T1000 (cell line): ENCODE results near the gene ATP5ME.
A peak's percentile ranks its signal among the peaks of the same experiment; 100 is the strongest.
"Not testable (repeated sequence)": the region's sequence is repeated elsewhere in the genome, so short reads cannot be mapped to it uniquely, and the experiment has no call there.

Experiments used
- DNase-seq: peaks from one replicate; lab custom pipeline; 2025; ENCODE audit warnings: mixed read lengths; lab: John Stamatoyannopoulos, UW

Gene ATP5ME, protein sequence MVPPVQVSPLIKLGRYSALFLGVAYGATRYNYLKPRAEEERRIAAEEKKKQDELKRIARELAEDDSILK

DNA sequence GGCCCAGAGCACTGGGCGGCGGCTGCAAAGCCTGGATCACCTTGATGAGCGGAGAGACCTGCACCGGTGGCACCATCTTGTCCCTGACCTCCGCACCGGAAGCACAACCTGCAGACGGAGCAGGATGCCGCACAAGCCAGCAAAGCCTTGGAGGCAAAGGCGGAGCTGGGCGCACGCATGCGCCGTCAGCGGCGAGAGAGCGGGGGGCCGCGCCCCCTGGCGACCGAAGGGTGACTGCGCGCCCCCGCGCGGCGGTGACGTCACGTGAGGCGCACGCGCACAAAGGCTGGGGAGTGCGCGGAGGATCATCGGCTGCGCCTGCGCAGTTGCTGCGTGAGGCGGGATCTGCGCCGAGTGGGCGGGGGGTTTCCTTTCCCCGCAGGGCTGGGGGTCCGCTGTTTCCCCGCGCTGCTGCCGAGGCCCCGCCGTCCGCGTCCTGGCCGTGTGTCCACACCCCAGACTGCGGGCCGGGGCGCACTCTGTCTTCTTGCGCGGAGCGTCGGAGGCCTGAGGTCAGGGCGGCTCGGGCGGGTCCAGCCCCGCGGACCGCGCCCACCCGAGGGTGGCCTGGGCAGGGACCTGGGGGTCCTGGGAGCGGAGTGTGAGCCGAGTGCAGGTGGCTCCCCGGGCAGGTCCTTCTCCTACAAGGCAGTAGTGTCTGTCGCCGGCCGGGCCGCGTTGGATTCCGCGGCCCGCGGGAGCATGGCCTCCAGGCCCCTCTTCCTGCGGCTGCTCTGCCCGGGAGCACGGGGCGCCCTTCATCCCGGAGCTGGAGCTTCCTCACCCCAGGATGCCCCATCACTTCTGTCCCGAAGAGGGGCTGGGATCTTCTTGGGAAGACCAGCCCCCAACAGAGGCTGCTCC is at the start of gene ATP5ME, which contains the start of gene MYL5:
TSS of gene ATP5ME (minus strand) at position 105 of the 864 bp plus-strand sequence. CDS start at position 76, 29 bp downstream.
TSS of gene MYL5 (plus strand) at position 371 of the 864 bp plus-strand sequence. CDS start 3,485 bp downstream, outside the sequence.
- peak; percentile 97 for DNase-seq

DNA sequence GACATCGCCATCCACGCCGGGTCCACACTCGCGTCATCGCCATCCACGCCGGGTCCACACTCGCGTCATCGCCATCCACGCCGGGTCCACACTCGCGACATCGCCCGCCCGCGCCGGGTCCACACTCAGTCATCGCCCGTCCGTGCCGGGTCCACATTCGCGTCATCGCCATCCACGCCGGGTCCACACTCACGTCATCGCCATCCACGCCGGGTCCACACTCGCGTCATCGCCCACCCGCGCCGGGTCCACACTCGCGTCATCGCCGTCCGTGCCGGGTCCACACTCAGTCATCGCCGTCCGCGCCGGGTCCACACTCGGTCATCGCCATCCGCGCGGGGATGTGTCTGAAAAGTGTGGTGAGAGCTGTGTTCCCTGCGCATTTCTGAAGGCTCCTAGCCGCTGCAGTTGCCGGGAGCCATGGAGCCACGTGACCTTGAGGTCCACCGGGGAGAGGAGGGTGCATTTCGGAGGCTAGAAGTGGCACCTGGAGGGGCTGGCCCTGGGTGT is 48.8 kb upstream of the ATP5ME start:
- DNase-seq = no peak

DNA sequence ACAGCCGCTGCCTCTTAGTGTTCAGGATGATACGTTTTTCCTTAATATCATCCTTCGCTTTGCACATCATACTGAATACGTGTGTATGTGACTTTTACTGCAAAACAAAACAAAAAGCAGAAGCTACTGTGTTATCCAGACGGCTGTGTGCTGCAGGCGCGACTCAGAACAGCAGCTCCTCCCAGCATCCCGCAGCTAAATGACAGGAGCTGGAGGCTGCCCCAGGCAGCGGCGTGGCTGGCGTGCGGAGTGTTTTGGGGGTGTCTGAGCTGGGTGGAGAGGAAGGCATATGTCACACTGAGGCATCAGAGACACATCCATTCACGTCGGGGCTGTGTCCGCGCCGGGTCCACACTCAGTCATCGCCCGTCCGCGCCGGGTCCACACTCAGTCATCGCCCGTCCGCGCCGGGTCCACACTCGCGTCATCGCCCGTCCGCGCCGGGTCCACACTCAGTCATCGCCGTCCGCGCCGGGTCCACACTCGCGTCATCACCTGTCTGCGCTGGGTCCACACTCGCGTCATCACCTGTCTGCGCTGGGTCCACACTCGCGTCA is 48.2 kb upstream of the ATP5ME start:
- no peak for DNase-seq

DNA sequence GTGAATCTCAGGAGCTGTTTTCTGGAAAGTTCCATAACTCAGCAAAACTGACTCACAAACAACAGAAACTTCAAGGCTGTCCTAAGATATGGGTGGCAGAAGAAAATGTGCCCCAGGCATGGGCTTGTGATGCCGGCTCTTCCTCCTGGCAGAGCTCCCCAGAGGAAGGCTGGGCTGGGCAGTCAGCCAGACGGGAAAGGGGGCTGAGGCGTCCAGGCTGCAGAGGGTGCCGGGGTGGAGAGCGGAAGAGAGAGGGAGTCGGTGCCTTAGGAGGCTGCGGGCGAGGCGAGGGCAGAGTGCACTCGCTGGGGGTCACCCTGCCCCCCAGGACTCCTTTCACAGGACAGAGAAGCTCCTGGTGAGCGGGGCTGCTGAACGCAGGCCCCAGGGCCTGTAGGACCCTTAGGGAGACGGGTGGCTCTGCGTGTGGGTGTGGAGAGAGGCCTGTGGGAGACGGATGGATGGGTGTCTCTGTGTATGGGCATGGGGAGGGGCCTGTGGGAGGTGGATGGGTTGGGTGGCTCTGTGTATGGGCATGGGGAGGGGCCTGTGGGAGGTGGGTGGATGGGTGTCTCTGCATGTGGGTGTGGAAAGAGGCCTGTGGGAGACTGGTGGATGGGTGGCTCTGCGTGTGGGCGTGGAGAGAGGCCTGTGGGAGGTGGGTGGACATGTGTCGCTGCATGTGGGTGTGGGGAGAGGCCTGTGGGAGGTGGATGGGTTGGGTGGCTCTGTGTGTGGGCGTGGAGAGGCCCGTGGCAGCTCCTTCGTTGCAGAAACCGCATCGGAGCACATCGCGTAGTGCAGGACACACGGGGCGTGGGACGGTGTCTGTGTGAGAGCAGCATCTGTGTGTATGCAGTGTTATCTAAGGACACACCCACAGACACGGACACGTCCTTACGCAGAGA is 47.4 kb upstream of the ATP5ME start:
- DNase-seq = no peak

DNA sequence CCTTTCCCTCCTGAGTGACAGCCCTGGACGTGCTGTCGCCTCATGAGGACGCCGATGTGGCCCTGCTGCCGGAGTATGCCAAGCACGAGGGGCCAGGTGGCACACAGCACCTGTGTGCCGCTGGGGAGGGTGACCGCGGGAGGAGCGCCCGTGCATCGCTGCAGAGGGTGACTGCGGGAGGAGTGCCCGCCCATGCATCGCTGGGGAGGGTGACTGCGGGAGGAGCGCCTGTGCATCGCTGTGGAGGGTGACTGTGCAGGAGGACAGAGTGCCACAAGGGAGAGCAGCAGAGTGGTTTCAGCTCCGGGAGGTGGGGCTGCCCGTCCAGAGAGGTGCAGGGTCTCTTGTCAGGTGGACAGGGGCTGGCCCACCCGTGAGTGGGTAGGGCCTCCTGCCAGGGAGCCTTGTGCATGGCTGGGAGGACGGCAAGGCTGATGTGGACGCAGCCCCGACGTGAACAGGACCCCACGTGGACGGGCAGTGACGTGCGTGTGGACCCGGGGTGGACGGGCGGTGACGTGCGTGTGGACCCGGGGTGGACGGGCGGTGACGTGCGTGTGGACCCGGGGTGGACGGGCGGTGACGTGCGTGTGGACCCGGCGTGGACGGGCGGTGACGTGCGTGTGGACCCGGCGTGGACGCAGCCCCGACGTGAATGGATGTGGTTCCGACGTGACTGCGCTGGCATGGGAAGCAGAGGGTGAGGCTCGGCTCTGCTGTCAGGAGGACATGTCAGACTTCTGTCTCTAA is 46.2 kb upstream of the ATP5ME start:
- DNase-seq = no peak

DNA sequence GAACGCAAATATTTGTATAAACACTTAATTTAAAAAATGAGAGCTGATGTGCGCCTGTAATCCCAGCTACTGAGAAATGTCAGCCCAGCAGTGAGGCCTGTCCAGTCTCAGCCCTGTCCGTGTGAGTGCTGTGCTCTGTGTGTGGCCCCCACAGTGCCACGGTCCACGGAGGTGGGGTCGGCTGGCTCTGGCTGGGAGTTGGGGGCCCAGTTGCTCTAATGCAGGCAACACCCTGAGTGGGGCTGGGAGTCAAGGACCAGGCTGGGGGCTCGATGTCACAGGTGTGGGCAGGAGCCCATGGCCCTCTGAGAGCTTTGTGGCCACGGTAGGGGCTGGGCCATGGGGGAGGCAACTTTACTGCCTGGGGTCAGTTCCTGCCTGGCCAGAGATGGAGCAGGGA is 44.4 kb upstream of the ATP5ME start:
- no peak for DNase-seq

DNA sequence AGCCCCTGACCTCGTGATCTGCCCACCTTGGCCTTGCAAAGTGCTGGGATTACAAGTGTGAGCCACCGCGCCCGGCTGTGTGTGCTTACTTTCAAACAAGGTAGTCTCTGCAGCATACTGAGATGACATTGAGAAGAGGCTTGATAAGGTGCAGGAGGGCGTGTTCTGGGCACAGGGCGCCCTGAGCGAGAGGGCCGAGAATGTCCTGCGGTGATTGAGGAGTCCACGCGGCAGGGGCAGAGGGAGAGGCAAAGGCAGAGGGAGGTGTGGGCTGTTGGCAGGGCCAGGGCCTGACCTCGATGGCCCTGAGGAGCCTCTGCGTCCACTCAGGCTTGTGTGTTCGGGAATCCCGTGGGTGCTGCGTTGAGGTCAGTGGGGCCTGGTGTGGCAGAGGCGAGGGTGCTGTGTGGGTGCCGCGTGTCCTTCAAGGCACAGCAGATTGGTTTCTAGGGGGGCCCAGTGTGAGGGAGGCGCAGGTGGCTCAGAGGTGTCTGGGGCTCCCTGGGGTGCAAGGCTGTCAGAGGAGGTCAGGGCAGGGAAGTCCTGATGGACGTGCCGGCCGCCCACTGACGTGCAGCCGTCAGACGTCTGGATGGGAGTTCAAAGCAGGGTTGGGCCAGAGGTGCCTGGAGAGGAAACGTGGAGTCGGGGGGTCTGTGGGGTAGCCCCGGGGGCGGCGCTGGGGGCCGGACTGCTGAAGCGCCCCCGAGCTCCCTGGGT is 43.7 kb upstream of the ATP5ME start:
- no peak for DNase-seq

DNA sequence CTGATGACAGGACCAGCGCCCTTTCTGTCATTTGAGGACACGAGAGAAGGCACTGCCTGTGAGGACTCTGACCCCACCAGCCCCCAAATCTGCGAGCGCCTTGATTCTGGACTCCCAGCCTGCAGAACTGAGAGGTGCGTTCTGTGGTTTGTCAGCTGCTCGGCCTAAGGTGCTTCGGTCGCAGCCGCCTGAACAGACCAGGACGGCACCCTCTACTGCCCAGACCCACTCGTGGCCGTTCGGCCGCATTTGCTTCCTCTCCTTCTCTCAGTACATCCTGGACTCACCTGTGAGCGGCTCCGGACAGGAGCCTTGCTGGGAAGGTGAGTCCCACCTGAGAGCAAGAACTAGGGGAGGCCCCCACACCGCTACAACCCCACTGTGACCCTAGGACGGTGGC is 40.0 kb upstream of the ATP5ME start:
- DNase-seq = no peak

DNA sequence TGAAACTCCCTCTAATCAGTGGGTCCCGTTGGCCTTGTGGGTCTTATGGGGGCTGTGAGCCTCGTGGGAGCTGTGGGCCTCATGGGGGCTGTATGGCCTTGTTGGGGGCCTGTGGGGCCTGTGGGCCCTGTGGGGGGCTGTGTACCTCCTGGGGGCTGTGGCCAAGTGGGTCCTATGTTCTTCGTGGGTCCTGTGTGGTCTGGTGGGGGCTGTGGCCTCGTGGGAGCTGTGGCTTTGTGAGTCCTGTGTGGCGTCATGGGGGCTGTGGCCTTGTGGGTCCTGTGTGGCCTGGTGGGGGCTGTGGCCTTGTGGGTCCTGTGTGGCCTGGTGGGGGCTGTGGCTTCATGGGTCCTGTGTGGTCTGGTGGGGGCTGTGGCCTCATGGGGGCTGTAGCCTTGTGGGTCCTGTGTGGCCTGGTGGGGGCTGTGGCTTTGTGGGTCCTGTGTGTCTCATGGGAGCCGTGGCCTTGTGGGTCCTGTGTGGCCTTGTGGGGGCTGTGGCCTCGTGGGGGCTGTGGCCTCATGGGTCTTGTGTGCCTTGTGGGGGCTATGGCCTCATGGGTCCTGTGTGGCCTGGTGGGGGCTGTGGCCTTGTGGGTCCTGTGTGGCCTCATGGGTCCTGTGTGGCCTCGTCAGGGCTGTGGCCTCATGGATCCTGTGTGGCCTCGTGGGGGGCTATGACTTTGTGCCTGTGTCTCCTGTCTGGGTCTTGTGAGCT is 39.0 kb upstream of the ATP5ME start:
- no peak for DNase-seq

DNA sequence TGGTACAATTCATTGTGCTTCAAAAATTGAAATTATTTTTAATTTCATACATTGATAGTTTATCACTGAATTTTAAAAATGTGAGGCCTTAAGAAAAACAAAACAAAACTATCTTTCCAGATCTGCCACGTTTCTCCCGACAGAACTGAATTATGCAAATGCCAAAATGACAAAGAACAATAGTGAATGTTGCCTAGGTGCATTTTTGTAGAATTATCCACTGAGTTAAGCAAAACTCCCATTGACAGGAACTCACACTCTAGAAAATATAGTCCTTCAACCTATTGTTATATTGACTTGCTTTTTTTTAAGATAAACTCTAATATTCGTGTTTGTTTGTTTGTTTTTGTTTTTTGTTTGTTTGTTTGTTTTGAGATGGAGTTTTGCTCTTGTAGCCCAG is 38.0 kb upstream of the ATP5ME start:
- DNase-seq = no peak

DNA sequence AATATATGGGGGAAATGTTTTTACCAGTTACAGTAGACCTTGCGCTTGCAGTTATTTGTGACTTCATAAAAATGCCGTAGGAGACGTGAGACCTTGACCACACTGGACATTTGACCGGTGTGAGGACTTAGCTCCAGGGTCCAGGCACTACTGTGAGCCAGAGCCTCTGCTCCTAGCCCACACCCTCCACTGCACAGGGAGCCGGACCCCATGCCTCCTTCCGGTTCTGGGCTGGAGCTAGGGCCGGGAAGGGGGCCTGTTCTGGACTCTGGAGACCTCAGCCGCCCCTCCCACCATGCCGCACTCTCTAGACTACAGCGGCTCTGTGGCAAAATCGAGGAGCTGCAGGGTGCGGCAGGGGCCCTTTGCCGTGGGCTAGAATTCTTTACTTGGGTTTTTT is 36.8 kb upstream of the ATP5ME start:
- no peak for DNase-seq

DNA sequence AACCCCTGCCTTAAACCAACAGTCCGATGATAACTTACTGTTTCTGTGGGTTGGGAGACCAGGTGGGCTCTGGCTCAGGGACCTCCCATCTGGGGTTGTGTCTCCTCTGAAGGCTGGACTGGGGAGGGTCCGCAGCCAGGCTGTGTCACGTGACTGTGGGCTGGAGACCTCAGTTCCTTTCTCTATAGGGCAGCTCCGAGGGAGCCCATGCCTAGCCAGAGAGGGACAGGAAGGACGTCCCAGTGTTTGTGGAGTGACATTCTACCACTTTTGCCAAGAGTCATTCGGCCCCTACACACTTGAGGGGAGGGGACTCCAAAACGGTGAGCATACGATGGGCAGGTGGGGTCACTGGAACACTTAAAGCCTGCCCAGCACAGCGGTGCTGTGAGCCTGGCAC is 36.0 kb upstream of the ATP5ME start:
- no peak for DNase-seq

DNA sequence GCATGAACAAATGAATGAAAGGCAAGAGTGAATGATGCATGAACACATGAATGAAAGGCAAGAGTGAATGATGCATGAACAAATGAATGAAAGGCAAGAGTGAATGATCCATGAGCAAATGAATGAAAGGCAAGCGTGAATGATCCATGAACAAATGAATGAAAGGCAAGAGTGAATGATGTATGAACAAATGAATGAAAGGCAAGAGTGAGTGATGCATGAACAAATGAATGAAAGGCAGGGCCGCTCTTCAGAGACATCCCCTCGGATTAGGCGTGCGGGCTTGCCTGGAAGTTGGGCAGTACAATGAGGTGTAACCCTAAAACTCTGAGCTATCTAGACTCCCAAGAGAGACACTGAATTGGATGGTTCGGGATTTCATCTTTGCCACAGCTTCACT is 35.3 kb upstream of the ATP5ME start:
- no peak for DNase-seq

DNA sequence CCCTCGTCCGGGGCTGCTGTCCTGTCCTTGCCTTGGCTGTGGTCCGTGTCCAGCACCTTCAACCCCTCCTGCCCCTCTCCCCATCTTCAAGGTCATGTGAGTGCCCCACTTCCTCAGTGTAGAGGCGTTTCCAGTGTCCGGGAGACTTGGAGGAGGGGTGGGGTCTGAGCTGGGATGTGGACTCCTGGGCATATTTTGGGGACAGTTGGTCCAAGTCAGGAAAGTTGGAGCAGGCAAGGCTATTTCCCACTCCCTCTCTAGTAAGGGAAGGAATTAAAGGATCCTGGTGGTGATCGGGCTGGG is 34.5 kb upstream of the ATP5ME start:
- no peak for DNase-seq

DNA sequence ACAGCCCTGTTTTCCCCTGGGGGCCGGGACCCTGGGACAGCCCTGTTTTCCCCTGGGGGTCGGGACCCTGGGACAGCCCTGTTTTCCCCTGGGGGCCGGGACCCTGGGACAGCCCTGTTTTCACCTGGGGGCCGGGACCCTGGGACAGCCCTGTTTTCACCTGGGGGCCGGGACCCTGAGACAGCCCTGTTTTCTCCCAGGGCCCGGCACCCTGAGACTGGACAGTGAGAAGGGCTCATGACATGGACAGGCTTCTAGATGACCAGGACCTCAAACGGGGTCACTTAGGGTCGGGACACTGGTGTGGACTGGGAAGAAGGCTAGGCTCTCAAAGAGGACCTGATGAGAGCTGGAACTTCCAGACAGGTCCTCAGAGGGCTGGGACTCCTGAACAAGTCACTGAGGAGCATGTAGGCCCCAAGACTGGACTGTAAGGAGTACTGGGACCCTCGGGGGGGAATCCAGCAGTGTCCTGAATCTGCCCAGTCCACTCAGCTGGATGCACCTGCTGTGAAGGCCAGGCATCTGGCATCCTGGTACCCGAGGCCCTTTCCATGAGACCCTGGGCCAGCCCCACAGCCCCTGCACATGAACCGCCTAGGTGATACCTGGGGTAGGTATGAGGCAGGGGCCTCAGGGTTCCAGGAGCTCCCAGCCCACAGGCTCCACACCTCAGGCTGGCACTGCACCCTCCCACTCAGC is 34.0 kb upstream of the ATP5ME start:
- DNase-seq = no peak

DNA sequence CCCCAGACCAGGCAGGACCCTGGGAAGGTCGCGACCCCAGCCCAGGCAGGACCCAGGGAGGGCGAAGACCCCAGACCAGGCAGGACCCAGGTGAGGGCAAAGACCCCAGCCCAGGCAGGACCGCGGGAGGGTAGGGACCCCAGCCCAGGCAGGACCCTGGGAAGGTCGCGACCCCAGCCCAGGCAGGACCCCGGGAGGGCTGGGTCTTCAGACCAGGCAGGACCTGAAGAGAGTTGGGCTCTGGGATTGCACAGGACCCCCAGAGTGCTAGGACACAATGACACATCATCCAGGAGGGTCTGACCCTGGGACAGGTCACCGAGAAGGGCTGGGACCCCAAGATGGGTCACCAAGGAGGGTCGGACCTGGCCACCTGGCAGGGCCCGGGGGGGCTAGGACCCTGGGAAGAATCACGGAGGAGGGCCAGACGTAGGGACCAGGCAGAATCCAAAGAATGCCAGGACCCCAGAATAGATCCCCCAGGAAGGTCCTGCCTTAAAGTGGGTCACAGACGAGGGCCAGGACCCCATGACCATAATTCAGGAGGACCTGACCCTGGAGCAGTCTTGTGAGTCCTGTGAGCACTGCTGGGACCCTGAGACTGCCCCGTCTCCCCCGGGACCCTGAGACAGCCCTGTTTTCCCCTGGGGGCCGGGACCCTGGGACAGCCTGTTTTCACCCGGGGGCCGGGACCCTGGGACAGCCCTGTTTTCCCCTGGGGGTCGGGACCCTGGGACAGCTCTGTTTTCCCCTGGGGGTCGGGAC is 32.9 kb upstream of the ATP5ME start:
- no peak for DNase-seq

DNA sequence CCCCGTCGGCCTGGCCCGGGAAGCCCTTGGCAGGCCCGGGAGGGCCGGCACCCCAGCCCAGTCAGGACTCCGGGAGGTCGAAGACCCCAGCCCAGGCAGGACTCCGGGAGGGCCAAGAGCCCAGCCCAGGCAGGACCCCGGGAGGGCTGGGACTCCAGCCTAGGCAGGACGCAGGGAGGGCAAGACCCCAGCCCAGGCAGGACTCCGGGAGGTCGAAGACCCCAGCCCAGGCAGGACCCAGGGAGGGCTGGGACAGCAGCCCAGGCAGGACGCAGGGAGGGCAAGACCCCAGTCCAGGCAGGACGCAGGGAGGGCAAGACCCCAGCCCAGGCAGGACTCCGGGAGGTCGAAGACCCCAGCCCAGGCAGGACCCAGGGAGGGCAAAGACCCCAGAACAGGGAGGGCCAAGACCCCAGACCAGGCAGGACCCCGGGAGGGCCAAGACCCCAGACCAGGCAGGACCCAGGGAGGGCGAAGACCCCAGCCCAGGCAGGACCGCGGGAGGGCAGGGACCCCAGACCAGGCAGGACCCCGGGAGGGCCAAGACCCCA is 32.1 kb upstream of the ATP5ME start:
- not testable (repeated sequence) for DNase-seq

DNA sequence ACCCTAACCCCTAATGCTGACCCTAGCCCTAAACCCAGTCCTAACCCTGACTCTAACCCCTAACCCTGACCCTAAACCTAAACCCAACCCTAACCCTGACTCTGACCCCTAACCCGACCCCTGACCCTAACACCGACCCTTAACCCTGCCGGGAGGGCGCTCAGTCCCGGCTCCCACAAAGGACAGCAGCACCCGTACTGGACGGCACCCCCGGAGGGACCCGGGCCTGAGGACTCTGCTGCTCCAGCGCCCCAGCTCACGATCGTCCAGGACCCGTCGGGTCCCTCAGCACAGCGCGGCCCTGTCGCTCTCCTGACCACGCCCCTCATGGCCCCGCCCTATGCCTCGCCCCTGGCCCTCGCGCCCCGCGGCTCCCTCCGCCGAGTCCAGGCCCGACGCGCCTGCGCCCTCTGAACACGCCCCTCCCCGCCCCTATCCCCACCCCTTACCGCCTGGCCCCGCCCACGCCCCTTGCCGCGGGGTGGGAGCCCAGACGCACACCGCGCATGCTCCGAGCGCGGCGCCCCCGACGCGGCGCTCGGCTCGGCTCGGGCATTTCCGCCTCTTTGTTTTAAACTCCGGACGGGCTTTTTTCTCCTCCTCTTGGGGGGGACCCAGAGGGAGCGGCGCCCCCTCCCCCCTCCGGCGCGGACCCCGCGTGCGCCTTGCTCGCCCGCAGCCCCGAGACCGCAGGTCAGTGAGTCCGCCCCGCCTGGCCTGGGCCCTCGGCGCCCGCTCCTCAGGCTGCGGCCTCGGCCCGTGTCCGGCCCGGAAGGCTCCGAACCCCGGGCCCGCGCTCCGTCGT is 31.4 kb upstream of the ATP5ME start, which contains the start of gene PCGF3:
TSS of gene PCGF3 (plus strand) at position 555 of the 805 bp plus-strand sequence. CDS start 27,849 bp downstream, outside the sequence.
- peak; percentile 98 for DNase-seq
